Upper lobe of left lung (tissue), 6 donors: ENCODE results near the gene TTLL6. TPM values are rescaled to one million over a fixed set of nuclear protein-coding genes. Genes with fewer than 3 reads are reported as not detected.
A peak's percentile ranks its signal among the peaks of the same experiment; 100 is the strongest.

Experiments used
- ATAC-seq, 2 donors: fragments of 200-7000 bp; cut with Tn5 transposase; one replicate each; pipeline ENCODE4 v1.9.1; 2022; ENCODE audit warnings: mild to moderate bottlenecking in 2 of 2, moderate library complexity in 2 of 2; ENCODE audit not compliant: low FRiP score in 2 of 2
- DNase-seq, 2 donors: peaks; one replicate each; pipeline ENCODE4 v3.0.0-alpha.2; 2019 to 2020
- H3K27ac ChIP-seq, 4 donors: fragments of 200-600 bp; sonication (generic); one replicate each; pipeline ENCODE4 v1.5.1; 2016 to 2019
- H3K27me3 ChIP-seq, 4 donors: fragments of 200-600 bp; sonication (generic); one replicate each; pipeline ENCODE4 v1.5.1; 2017 to 2019
- H3K36me3 ChIP-seq, 4 donors: fragments of 200-600 bp; sonication (generic); one replicate each; pipeline ENCODE4 v1.5.1; 2016 to 2019
- H3K4me1 ChIP-seq, 4 donors: fragments of 200-600 bp; sonication (generic); one replicate each; pipeline ENCODE4 v1.5.1; 2018 to 2019
- H3K4me3 ChIP-seq, 4 donors: fragments of 200-600 bp; sonication (generic); one replicate each; pipeline ENCODE4 v1.5.1; 2017 to 2019; ENCODE audit warnings: mild to moderate bottlenecking in 2 of 4, moderate library complexity in 1 of 4
- H3K9me3 ChIP-seq, 4 donors: fragments of 200-600 bp; sonication (generic); one replicate each; pipeline ENCODE4 v1.5.1; 2018 to 2019
- EP300 ChIP-seq, 4 donors: sonication (generic); formaldehyde crosslinking; IDR thresholded peaks; one replicate each; pipeline ENCODE4 v1.5.1; 2017; ENCODE audit warnings: antibody characterized with exemption in 4 of 4, control low read depth in 2 of 4
- POLR2A ChIP-seq, 4 donors: fragments of 450-650 bp; IDR thresholded peaks; one replicate each; pipeline ENCODE4 v1.5.1; 2016 to 2017; ENCODE audit warnings: antibody characterized with exemption in 4 of 4, mild to moderate bottlenecking in 2 of 4
- POLR2AphosphoS5 ChIP-seq, 2 donors: sonication (generic); formaldehyde crosslinking; IDR thresholded peaks; one replicate each; pipeline ENCODE4 v1.5.1; 2017; ENCODE audit warnings: antibody characterized with exemption in 2 of 2
- whole genome bisulfite sequencing, 2 donors: methylation state at CpG; one replicate each; pipeline ENCODE4 v1.1.5; 2017 to 2018; 5-methylcytosine and 5-hydroxymethylcytosine counted together
- total RNA-seq, 6 donors: library from RNA; depleted of rRNA in 4 of 6; stranded (reverse); fragments of >200 nt in 4 of 6; gene quantifications; one replicate each; pipeline versions ENCODE4 v1.1.0 to v1.2.1, GENCODE V29; 2016 to 2021
- TF ChIP-seq, protein P1 (sequence below), 6 experiments: fragments of 450-650 bp in 4 of 6; fragments of 200-600 bp in 2 of 6; sonication (generic) in 2 of 6; IDR thresholded peaks; one replicate each; pipeline ENCODE4 v1.5.1; 2016 to 2019; ENCODE audit warnings: antibody characterized with exemption in 6 of 6
- donor health status: DM: no; HTN: no; CAD: no; lungs with moderate emphysema.
- donor health status: DM: no; HTN: yes; CAD: no; lungs with severe emphysema.

The TTLL6 gene
- 10 to 100 TPM in 1 of 6 donors, 1 to 10 TPM in 4, under 1 TPM in 1; 0.69 to 12.1 (median 1.5) TPM for total RNA-seq

GRCh38 chr17:48816774-48817590 is at the start of gene TTLL6:
TSS of gene TTLL6 (minus strand) at chr17:48817229. CDS start at chr17:48817072, 157 bp downstream.
- H3K4me1 ChIP-seq: peaks cover 10 to 18% (median 14%) of the 10 kb centered on the region in 4 donors
- no peaks in the 10 kb centered on the region for H3K36me3 ChIP-seq
- peaks cover 0 to 6% (median 0%) of the 10 kb centered on the region in 4 donors for H3K27me3 ChIP-seq
- WGBS, 2 donors: 3 to 12% methylated on average over 11 to 45 of the region's 64 CpGs
- H3K27ac ChIP-seq: peak within 1 kb of the TSS in 3 of 4 donors; percentile 46 to 56 (median 50)
- DNase-seq (peak; percentile 93 to 95), ATAC-seq (peak; percentile 96 to 97)
- H3K9me3 ChIP-seq: no peaks in the 10 kb centered on the region
- H3K4me3 ChIP-seq: peak within 1 kb of the TSS; percentile 26 to 52 (median 46)
- TF ChIP-seq, protein P1, sequence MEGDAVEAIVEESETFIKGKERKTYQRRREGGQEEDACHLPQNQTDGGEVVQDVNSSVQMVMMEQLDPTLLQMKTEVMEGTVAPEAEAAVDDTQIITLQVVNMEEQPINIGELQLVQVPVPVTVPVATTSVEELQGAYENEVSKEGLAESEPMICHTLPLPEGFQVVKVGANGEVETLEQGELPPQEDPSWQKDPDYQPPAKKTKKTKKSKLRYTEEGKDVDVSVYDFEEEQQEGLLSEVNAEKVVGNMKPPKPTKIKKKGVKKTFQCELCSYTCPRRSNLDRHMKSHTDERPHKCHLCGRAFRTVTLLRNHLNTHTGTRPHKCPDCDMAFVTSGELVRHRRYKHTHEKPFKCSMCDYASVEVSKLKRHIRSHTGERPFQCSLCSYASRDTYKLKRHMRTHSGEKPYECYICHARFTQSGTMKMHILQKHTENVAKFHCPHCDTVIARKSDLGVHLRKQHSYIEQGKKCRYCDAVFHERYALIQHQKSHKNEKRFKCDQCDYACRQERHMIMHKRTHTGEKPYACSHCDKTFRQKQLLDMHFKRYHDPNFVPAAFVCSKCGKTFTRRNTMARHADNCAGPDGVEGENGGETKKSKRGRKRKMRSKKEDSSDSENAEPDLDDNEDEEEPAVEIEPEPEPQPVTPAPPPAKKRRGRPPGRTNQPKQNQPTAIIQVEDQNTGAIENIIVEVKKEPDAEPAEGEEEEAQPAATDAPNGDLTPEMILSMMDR (IDR thresholded peaks at IDR 0.05): peak in 2 of 6 experiments; percentile 7 to 11
- TF ChIP-seq EP300 (IDR thresholded peaks at IDR 0.05): no peak
- TF ChIP-seq POLR2AphosphoS5 (IDR thresholded peaks at IDR 0.05): peak; percentile 31 to 51
- no peak for TF ChIP-seq POLR2A (IDR thresholded peaks at IDR 0.05)

DNA sequence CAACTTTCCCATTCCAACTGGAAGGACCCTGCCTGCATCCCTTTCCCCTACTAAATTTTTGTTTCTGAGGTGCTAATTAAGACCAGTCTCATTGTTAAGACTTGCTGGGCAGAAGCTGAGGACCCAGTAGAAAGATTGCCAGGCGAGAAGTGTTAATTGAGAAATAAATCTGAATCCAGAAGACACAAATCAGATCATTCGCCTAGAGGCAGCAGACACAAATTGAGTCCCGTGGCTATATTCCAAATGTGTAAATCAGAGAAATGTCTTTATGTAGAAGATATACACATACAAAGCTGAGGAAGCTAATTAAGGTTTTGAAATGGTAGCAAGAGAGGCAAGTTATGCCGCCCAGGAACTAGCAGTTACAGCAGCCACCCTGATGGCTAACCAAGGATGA is 43.4 kb upstream of the TTLL6 start:
- DNase-seq (no peak), ATAC-seq (no peak)
- Histone ChIP-seq H3K4me1 (no peaks in the 10 kb centered on the region), H3K4me3 (no peak overlapping the region), H3K27me3 (no peaks in the 10 kb centered on the region), H3K36me3 (peaks cover 43 to 100% (median 85%) of the 10 kb centered on the region in 4 donors), H3K9me3 (no peaks in the 10 kb centered on the region), H3K27ac (no peak overlapping the region)
- WGBS, 2 donors: 94 to 96% methylated on average over 4 of the region's 4 CpGs
- TF ChIP-seq POLR2AphosphoS5 (IDR thresholded peaks at IDR 0.05) (no peak), EP300 (IDR thresholded peaks at IDR 0.05) (no peak), POLR2A (IDR thresholded peaks at IDR 0.05) (no peak)
- TF ChIP-seq, protein P1 (IDR thresholded peaks at IDR 0.05): no peak

- no peaks in the 10 kb centered on the region for H3K9me3 ChIP-seq
- no peak overlapping the region for H3K4me3 ChIP-seq
- 99 to 100% methylated on average over 3 of the region's 3 CpGs for WGBS, 2 donors
- no peak overlapping the region for H3K27ac ChIP-seq
- H3K4me1 ChIP-seq: no peaks in the 10 kb centered on the region
- H3K36me3 ChIP-seq: peaks cover 43 to 100% (median 85%) of the 10 kb centered on the region in 4 donors
- no peak for ATAC-seq
- DNase-seq: no peak
- TF ChIP-seq EP300 (IDR thresholded peaks at IDR 0.05) (no peak), POLR2AphosphoS5 (IDR thresholded peaks at IDR 0.05) (no peak), POLR2A (IDR thresholded peaks at IDR 0.05) (no peak)
- TF ChIP-seq, protein P1 (IDR thresholded peaks at IDR 0.05): peak in 1 of 6 experiments; percentile 9
- no peaks in the 10 kb centered on the region for H3K27me3 ChIP-seq
These were observed 43.0 kb upstream of the TTLL6 start for GRCh38 chr17:48860034-48860433.

DNA sequence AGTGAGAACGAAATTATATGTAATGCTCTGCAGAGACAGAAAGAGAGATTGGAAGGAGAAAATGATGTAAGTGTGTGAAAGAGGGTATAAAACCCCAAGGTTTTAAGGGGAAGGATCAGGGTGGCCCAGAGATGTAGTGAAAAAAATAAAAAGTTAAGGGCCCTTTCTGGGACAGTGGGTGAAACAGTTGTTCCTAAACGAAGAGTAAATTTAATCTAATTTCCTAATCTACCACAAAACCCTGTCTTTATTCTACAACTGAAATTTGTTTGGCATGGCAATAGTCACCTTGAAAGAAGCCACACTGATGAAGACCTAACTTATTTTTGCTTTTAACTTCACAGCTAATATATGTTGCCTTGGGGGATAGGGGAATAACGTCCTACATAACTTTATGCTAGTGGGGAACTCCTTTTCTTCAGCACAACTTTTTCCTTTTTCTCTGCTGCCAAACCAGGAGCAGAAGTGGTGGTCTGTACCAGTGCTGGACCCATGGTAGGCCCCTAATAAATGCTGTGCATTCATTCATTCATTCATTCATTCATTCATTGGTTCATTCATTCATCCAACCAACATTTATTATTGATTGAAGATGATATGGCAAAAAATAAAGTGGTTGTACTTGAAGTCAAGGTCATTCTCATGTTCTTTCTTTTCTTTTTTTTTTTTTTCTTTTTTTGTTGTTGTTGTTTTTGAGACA is 39.2 kb upstream of the TTLL6 start:
- Histone ChIP-seq H3K27me3 (no peaks in the 10 kb centered on the region), H3K27ac (no peak overlapping the region), H3K36me3 (peaks cover 45 to 97% (median 85%) of the 10 kb centered on the region in 4 donors), H3K4me1 (no peaks in the 10 kb centered on the region), H3K4me3 (no peak overlapping the region), H3K9me3 (no peaks in the 10 kb centered on the region)
- DNase-seq (no peak), ATAC-seq (no peak)
- TF ChIP-seq EP300 (IDR thresholded peaks at IDR 0.05) (no peak), POLR2A (IDR thresholded peaks at IDR 0.05) (no peak), POLR2AphosphoS5 (IDR thresholded peaks at IDR 0.05) (no peak)
- TF ChIP-seq, protein P1 (IDR thresholded peaks at IDR 0.05): no peak
- WGBS, 2 donors: 71 to 77% methylated on average over 3 of the region's 3 CpGs
